ENCODE results near the gene LMF1.

The LMF1 gene

GRCh38 chr16:970766-971581, at the start of gene LMF1:
Gene LMF1, minus strand, starts transcription at chr16:970984. Its CDS starts 4 bp downstream, at chr16:970980.
- peak; percentile 89 for DNase-seq
- TF ChIP-seq CTCF (IDR thresholded peaks at IDR 0.05; ENCODE audit: low read depth, low read length): no peak
- H3K4me3 ChIP-seq (ENCODE audit: low read depth, low read length): peak within 1 kb of the TSS; percentile 75
- no peaks in the 10 kb centered on the region for H3K27me3 ChIP-seq (ENCODE audit: insufficient read depth, low read depth, severe bottlenecking)
- H3K36me3 ChIP-seq: no peaks in the 10 kb centered on the region
- H3K27ac ChIP-seq: peak within 1 kb of the TSS; percentile 82
- H3K9me3 ChIP-seq (ENCODE audit: severe bottlenecking): no peaks in the 10 kb centered on the region

GRCh38 chr16:1020091-1020399, 49.3 kb upstream of the LMF1 start:
- no peaks in the 10 kb centered on the region for H3K36me3 ChIP-seq
- DNase-seq: no peak
- H3K4me3 ChIP-seq (ENCODE audit: low read depth, low read length): peak overlapping the region; percentile 36
- no peak for TF ChIP-seq CTCF (IDR thresholded peaks at IDR 0.05; ENCODE audit: low read depth, low read length)
- H3K27me3 ChIP-seq (ENCODE audit: insufficient read depth, low read depth, severe bottlenecking): peaks cover 3% of the 10 kb centered on the region
- H3K27ac ChIP-seq: no peak overlapping the region
- H3K9me3 ChIP-seq (ENCODE audit: severe bottlenecking): no peaks in the 10 kb centered on the region

- TF ChIP-seq CTCF (IDR thresholded peaks at IDR 0.05; ENCODE audit: low read depth, low read length): no peak
- no peaks in the 10 kb centered on the region for H3K9me3 ChIP-seq (ENCODE audit: severe bottlenecking)
- H3K27me3 ChIP-seq (ENCODE audit: insufficient read depth, low read depth, severe bottlenecking): peaks cover 3% of the 10 kb centered on the region
- H3K36me3 ChIP-seq: no peaks in the 10 kb centered on the region
- peak overlapping the region; percentile 36 for H3K4me3 ChIP-seq (ENCODE audit: low read depth, low read length)
- H3K27ac ChIP-seq: peak overlapping the region; percentile 43
- DNase-seq: peak; percentile 76
Measured at GRCh38 chr16:1019231-1020090, 48.7 kb upstream of the LMF1 start.

GRCh38 chr16:1018447-1019198, 47.8 kb upstream of the LMF1 start:
- peaks cover 3% of the 10 kb centered on the region for H3K27me3 ChIP-seq (ENCODE audit: insufficient read depth, low read depth, severe bottlenecking)
- H3K4me3 ChIP-seq (ENCODE audit: low read depth, low read length): peak overlapping the region; percentile 36; the same call in 1 of the 2 replicates
- no peak overlapping the region for H3K27ac ChIP-seq
- H3K9me3 ChIP-seq (ENCODE audit: severe bottlenecking): no peaks in the 10 kb centered on the region
- no peaks in the 10 kb centered on the region for H3K36me3 ChIP-seq
- no peak for DNase-seq
- TF ChIP-seq CTCF (IDR thresholded peaks at IDR 0.05; ENCODE audit: low read depth, low read length): no peak

GRCh38 chr16:1014771-1015495, 44.1 kb upstream of the LMF1 start:
- no peak for DNase-seq
- Histone ChIP-seq H3K27ac (peak overlapping the region; percentile 29), H3K27me3 (ENCODE audit: insufficient read depth, low read depth, severe bottlenecking) (no peaks in the 10 kb centered on the region), H3K4me3 (ENCODE audit: low read depth, low read length) (no peak overlapping the region), H3K36me3 (no peaks in the 10 kb centered on the region), H3K9me3 (ENCODE audit: severe bottlenecking) (no peaks in the 10 kb centered on the region)
- TF ChIP-seq CTCF (IDR thresholded peaks at IDR 0.05; ENCODE audit: low read depth, low read length): no peak
